ENCODE results near the gene UGT8. TPM values are rescaled to one million over a fixed set of nuclear protein-coding genes. Genes with fewer than 3 reads are reported as not detected.

Gene UGT8
- total RNA-seq, 1 experiment from 2014 or later, result 14.8 TPM

DNA sequence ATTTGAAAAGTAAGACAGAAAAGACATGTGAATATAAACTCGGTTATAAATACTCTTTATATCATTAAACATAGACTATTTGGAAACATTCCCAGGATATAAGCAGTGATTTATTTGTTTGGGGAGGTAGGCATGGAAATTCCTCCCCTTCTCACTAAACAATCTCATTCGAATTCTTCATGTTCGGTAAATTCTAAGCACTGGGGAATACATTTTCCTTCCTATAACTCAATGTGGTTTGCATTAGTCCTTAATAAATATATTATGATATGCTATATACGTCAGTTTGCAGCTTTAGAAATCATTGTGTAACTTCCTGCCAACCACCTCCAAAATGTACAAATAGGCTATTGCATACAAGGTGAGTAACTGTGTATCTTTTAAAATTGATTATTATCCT lies 99.6 kb downstream of the UGT8 start:
- ATAC-seq, result no peak
- CTCF ChIA-PET, result no interaction called here
- no peaks in the 10 kb centered on the region for H3K9me2 ChIP-seq (ENCODE audit: insufficient read depth)
- no peaks in the 10 kb centered on the region for H3K36me3 ChIP-seq (ENCODE audit: control insufficient read depth in 1 of 2, insufficient read depth in 2 of 2, low read length in 2 of 2)
- no peaks in the 10 kb centered on the region; the same call in 1 of the 2 replicates for H4K20me1 ChIP-seq (ENCODE audit: insufficient read depth)
- no peak overlapping the region for H3K27ac ChIP-seq (ENCODE audit: low read depth, low read length)
- no peaks in the 10 kb centered on the region for H3K4me1 ChIP-seq (ENCODE audit: control insufficient read depth in 1 of 2, insufficient read depth in 2 of 2, low read length in 2 of 2)
- no peaks in the 10 kb centered on the region for H3K27me3 ChIP-seq (ENCODE audit: insufficient read depth, low read length)
- no TSS peak for BruUV-seq (replicated peaks)
- intact Hi-C loops (cut with micrococcal nuclease), result loop anchor here (10.0 kb wide), 3 partner anchors 743 to 1303 kb away; no protein-coding TSS in a partner anchor
- TF ChIP-seq, protein P1, sequence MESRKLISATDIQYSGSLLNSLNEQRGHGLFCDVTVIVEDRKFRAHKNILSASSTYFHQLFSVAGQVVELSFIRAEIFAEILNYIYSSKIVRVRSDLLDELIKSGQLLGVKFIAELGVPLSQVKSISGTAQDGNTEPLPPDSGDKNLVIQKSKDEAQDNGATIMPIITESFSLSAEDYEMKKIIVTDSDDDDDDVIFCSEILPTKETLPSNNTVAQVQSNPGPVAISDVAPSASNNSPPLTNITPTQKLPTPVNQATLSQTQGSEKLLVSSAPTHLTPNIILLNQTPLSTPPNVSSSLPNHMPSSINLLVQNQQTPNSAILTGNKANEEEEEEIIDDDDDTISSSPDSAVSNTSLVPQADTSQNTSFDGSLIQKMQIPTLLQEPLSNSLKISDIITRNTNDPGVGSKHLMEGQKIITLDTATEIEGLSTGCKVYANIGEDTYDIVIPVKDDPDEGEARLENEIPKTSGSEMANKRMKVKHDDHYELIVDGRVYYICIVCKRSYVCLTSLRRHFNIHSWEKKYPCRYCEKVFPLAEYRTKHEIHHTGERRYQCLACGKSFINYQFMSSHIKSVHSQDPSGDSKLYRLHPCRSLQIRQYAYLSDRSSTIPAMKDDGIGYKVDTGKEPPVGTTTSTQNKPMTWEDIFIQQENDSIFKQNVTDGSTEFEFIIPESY (IDR thresholded peaks at IDR 0.05; ENCODE audit: extremely low read depth, insufficient replicate concordance, low read length), result no peak
- TF ChIP-seq CBX3 (IDR thresholded peaks at IDR 0.05; ENCODE audit: low read depth) (no peak), ELF1 (IDR thresholded peaks at IDR 0.05; ENCODE audit: borderline replicate concordance, low read depth) (no peak), RAD21 (IDR thresholded peaks at IDR 0.05; ENCODE audit: low read depth) (no peak)
- no peak overlapping the region for H3K4me3 ChIP-seq (replicated peaks in 1 of 2; ENCODE audit: low read depth in 1 of 2, low read length in 2 of 2)
- RAD21 ChIA-PET (ENCODE audit: low non-redundant PET in 1 of 2, low total read pairs in 2 of 2, uncharacterized antibody in 2 of 2, unreplicated experiment in 2 of 2), result no interaction called here
- H3K9ac ChIP-seq (ENCODE audit: low read length), result no peak overlapping the region
- no peaks in the 10 kb centered on the region for H3K9me3 ChIP-seq (ENCODE audit: control insufficient read depth in 1 of 2, insufficient read depth in 1 of 2, low read depth in 1 of 2, low read length in 2 of 2)
- POLR2A ChIA-PET, result no interaction called here
- no peaks in the 10 kb centered on the region for H3K79me2 ChIP-seq (ENCODE audit: insufficient read depth, low read length)
- no peak overlapping the region for H3K4me2 ChIP-seq (ENCODE audit: low read length)
- H2AFZ ChIP-seq (ENCODE audit: low read depth, low read length, poor library complexity, severe bottlenecking), result no peak overlapping the region
- DNase-seq (ENCODE audit: low read depth, low spot score), result no peak

DNA sequence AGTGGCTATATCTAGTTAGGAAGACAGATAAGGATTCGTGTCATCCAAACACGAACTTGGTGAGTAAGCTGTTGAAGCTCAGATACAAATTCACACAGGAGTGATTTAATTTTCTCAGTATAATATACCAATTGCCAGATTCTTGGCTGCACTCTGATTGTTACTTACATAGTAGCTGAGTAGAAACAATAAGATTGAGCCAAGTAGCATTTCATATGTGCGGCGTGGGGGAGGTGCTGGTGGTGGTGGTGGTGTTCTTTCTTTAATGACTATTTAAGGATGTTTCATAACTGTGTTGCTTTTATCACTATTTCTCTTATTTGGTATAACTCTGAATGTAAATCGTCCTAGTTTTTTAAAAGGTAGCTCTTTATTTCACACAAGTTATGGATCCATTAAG lies 102.9 kb downstream of the UGT8 start:
- no TSS peak for BruUV-seq (replicated peaks)
- Histone ChIP-seq H3K4me2 (ENCODE audit: low read length) (no peak overlapping the region), H3K9me3 (ENCODE audit: control insufficient read depth in 1 of 2, insufficient read depth in 1 of 2, low read depth in 1 of 2, low read length in 2 of 2) (no peaks in the 10 kb centered on the region), H3K27me3 (ENCODE audit: insufficient read depth, low read length) (no peaks in the 10 kb centered on the region), H3K27ac (ENCODE audit: low read depth, low read length) (no peak overlapping the region), H4K20me1 (ENCODE audit: insufficient read depth) (no peaks in the 10 kb centered on the region; the same call in 1 of the 2 replicates), H3K9me2 (ENCODE audit: insufficient read depth) (no peaks in the 10 kb centered on the region), H3K4me3 (replicated peaks in 1 of 2; ENCODE audit: low read depth in 1 of 2, low read length in 2 of 2) (no peak overlapping the region), H3K4me1 (ENCODE audit: control insufficient read depth in 1 of 2, insufficient read depth in 2 of 2, low read length in 2 of 2) (no peaks in the 10 kb centered on the region), H3K79me2 (ENCODE audit: insufficient read depth, low read length) (no peaks in the 10 kb centered on the region), H2AFZ (ENCODE audit: low read depth, low read length, poor library complexity, severe bottlenecking) (no peak overlapping the region), H3K36me3 (ENCODE audit: control insufficient read depth in 1 of 2, insufficient read depth in 2 of 2, low read length in 2 of 2) (no peaks in the 10 kb centered on the region), H3K9ac (ENCODE audit: low read length) (no peak overlapping the region)
- CTCF ChIA-PET, result no interaction called here
- intact Hi-C loops (cut with micrococcal nuclease), result no loop called here
- DNase-seq (ENCODE audit: low read depth, low spot score), result no peak
- POLR2A ChIA-PET, result no interaction called here
- RAD21 ChIA-PET (ENCODE audit: low non-redundant PET in 1 of 2, low total read pairs in 2 of 2, uncharacterized antibody in 2 of 2, unreplicated experiment in 2 of 2), result no interaction called here
- no peak for ATAC-seq
- TF ChIP-seq SIN3A (IDR thresholded peaks at IDR 0.05; ENCODE audit: low read depth) (no peak), EZH2 (IDR thresholded peaks at IDR 0.05) (no peak), CBX3 (IDR thresholded peaks at IDR 0.05; ENCODE audit: low read depth) (no peak), JUND (IDR thresholded peaks at IDR 0.05) (no peak), POLR2A (IDR thresholded peaks at IDR 0.05; ENCODE audit: borderline replicate concordance, extremely low read depth, insufficient read depth, insufficient read length) (no peak), POLR2AphosphoS5 (IDR thresholded peaks at IDR 0.05; ENCODE audit: low read depth, low read length) (no peak), ZNF274 (IDR thresholded peaks at IDR 0.05; ENCODE audit: low read depth, low read length) (no peak), CEBPB (IDR thresholded peaks at IDR 0.05; ENCODE audit: low read depth) (no peak), TCF7L2 (IDR thresholded peaks at IDR 0.05; ENCODE audit: borderline replicate concordance, extremely low read depth, insufficient read depth, insufficient read length) (no peak), ELF1 (IDR thresholded peaks at IDR 0.05; ENCODE audit: borderline replicate concordance, low read depth) (no peak)
- TF ChIP-seq, protein P2, sequence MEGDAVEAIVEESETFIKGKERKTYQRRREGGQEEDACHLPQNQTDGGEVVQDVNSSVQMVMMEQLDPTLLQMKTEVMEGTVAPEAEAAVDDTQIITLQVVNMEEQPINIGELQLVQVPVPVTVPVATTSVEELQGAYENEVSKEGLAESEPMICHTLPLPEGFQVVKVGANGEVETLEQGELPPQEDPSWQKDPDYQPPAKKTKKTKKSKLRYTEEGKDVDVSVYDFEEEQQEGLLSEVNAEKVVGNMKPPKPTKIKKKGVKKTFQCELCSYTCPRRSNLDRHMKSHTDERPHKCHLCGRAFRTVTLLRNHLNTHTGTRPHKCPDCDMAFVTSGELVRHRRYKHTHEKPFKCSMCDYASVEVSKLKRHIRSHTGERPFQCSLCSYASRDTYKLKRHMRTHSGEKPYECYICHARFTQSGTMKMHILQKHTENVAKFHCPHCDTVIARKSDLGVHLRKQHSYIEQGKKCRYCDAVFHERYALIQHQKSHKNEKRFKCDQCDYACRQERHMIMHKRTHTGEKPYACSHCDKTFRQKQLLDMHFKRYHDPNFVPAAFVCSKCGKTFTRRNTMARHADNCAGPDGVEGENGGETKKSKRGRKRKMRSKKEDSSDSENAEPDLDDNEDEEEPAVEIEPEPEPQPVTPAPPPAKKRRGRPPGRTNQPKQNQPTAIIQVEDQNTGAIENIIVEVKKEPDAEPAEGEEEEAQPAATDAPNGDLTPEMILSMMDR (IDR thresholded peaks at IDR 0.05 in 2 of 3, conservative IDR thresholded peaks at IDR 0.05 in 1 of 3; ENCODE audit: borderline replicate concordance in 1 of 3, insufficient read depth in 1 of 3, low read depth in 2 of 3, low read length in 2 of 3), result no peak
- TF ChIP-seq, protein P1 (IDR thresholded peaks at IDR 0.05; ENCODE audit: extremely low read depth, insufficient replicate concordance, low read length), result no peak

Data from HCT116 (cell line).